GM20431 (cell line): Measurements from ENCODE around the gene RAB44.
"Not testable (repeated sequence)": the region's sequence is repeated elsewhere in the genome, so short reads cannot be mapped to it uniquely, and the experiment has no call there.

ENCODE experiments used
- in situ Hi-C: fragments of 300-500 bp; cut with MseI, MboI; formaldehyde crosslinking; loops from one replicate; pipeline ENCODE4 v1.15.0; 2020; ENCODE audit warnings: low sequenced_read_pairs; ENCODE audit not compliant: unreplicated experiment

Gene RAB44

GRCh38 chr6:36702656-36703055 lies 5.0 kb downstream of the RAB44 start:
- in situ Hi-C loops: no loop called here

GRCh38 chr6:36703081-36703606 lies 5.5 kb downstream of the RAB44 start:
- in situ Hi-C loops: no loop called here

- in situ Hi-C loops: no loop called here
These were observed 6.4 kb downstream of the RAB44 start for GRCh38 chr6:36703982-36704381.

GRCh38 chr6:36704961-36705577 lies 7.4 kb downstream of the RAB44 start:
- in situ Hi-C loops: not testable (repeated sequence)

- in situ Hi-C loops: no loop called here
These were observed 8.7 kb downstream of the RAB44 start for GRCh38 chr6:36706339-36706738.

GRCh38 chr6:36712816-36713215 lies 15.2 kb downstream of the RAB44 start:
- in situ Hi-C loops: no loop called here

GRCh38 chr6:36713846-36714245 lies 16.2 kb downstream of the RAB44 start:
- in situ Hi-C loops: no loop called here

- in situ Hi-C loops: no loop called here
These were observed 16.9 kb downstream of the RAB44 start for GRCh38 chr6:36714511-36714910.

GRCh38 chr6:36715469-36715868 lies 17.8 kb downstream of the RAB44 start:
- in situ Hi-C loops: no loop called here

- in situ Hi-C loops: no loop called here
These were observed 19.0 kb downstream of the RAB44 start for GRCh38 chr6:36716476-36717093.

GRCh38 chr6:36717231-36717825 lies 19.7 kb downstream of the RAB44 start:
- in situ Hi-C loops: no loop called here

GRCh38 chr6:36717871-36718540 lies 20.4 kb downstream of the RAB44 start:
- in situ Hi-C loops: no loop called here

GRCh38 chr6:36718560-36718959 lies 20.9 kb downstream of the RAB44 start:
- in situ Hi-C loops: no loop called here

GRCh38 chr6:36719126-36719525 lies 21.5 kb downstream of the RAB44 start:
- in situ Hi-C loops: no loop called here

GRCh38 chr6:36720251-36721141 lies 22.9 kb downstream of the RAB44 start:
- in situ Hi-C loops: no loop called here

- in situ Hi-C loops: no loop called here
These were observed 23.9 kb downstream of the RAB44 start for GRCh38 chr6:36721369-36722140.

GRCh38 chr6:36722365-36722764 lies 24.7 kb downstream of the RAB44 start:
- in situ Hi-C loops: no loop called here

- in situ Hi-C loops: no loop called here
These were observed 25.3 kb downstream of the RAB44 start for GRCh38 chr6:36722879-36723278.

GRCh38 chr6:36723992-36724391 lies 26.4 kb downstream of the RAB44 start:
- in situ Hi-C loops: not testable (repeated sequence)
